Measurements from ENCODE around the gene SPDEF.

SPDEF gene

DNA sequence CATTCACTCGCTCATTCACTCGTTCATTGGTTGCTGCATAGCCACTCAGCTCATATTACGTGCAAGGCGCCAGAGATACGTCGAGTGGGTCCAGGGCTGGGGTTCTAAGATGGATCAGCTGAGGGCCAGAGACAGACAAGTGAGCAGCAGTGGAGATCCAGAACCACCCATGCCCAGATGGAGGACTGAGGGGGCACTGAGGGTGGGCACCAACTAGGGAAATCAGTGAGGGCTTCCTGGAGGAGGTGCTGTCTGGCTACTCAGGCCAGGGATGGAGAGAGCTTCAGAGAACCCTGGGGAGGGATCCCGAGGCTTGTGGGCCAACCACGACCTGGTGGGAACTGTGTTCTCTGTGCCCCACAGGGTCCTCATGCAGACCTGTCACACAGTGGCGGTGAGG lies 364 bp upstream of the SPDEF start:
- no peak for DNase-seq (ENCODE audit: low read depth, low spot score)
- ChIA-PET POLR2A (no interaction called here), CTCF (interaction anchor here (0.8 to 1.9 kb wide), 2 partner anchors 30 to 53 kb away, joined by 3 to 4 read pairs; no protein-coding TSS in a partner anchor)
- no peak overlapping the region for H3K4me3 ChIP-seq (ENCODE audit: low read depth, low read length)
- TF ChIP-seq, protein P1, sequence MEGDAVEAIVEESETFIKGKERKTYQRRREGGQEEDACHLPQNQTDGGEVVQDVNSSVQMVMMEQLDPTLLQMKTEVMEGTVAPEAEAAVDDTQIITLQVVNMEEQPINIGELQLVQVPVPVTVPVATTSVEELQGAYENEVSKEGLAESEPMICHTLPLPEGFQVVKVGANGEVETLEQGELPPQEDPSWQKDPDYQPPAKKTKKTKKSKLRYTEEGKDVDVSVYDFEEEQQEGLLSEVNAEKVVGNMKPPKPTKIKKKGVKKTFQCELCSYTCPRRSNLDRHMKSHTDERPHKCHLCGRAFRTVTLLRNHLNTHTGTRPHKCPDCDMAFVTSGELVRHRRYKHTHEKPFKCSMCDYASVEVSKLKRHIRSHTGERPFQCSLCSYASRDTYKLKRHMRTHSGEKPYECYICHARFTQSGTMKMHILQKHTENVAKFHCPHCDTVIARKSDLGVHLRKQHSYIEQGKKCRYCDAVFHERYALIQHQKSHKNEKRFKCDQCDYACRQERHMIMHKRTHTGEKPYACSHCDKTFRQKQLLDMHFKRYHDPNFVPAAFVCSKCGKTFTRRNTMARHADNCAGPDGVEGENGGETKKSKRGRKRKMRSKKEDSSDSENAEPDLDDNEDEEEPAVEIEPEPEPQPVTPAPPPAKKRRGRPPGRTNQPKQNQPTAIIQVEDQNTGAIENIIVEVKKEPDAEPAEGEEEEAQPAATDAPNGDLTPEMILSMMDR (IDR thresholded peaks at IDR 0.05; ENCODE audit: insufficient read depth, low read length, missing control alignments) = no peak

DNA sequence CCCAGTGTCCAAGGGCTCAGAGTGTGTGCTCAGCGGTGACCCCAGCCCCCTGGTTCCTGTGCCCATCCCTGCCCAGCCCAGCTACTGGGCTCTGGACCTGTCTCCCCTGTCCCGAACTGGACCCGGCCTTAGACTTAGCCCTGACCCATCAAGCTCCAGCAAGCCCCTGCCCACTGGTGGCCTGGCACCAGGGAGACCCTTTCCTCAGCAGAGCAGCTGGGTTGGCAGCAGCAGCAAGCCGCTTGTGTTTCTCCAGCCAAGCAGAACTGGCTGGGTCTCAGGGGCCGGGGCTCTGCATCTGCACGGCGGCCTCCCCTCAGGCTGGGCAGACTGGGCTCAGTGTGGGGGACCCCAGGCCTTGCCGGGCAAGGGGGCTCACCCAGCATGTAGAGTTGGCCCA lies 801 bp downstream of the SPDEF start:
- TF ChIP-seq, protein P1 (IDR thresholded peaks at IDR 0.05; ENCODE audit: insufficient read depth, low read length, missing control alignments) = no peak
- DNase-seq (ENCODE audit: low read depth, low spot score) = no peak
- H3K4me3 ChIP-seq (ENCODE audit: low read depth, low read length) = no peak overlapping the region
- POLR2A ChIA-PET = no interaction called here
- CTCF ChIA-PET = interaction anchor here (0.6 to 1.9 kb wide), 4 partner anchors 8 to 354 kb away, joined by 3 to 4 read pairs (median 3); no protein-coding TSS in a partner anchor

DNA sequence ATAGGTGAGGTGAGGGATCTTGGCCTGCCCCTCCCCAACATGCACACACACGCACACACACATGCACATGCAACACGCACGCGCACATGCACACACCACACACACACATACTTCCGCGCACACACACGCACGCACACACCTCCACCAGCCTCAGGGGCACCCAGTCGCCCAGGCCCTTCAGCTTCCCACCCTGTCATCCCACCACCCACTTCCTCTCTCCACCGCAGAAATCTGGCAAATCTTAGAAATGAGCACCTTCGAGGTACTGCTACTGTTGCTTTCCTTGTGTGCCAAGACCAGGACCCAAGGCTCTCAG lies 1.2 kb downstream of the SPDEF start:
- TF ChIP-seq, protein P1 (IDR thresholded peaks at IDR 0.05; ENCODE audit: insufficient read depth, low read length, missing control alignments) = no peak

DNA sequence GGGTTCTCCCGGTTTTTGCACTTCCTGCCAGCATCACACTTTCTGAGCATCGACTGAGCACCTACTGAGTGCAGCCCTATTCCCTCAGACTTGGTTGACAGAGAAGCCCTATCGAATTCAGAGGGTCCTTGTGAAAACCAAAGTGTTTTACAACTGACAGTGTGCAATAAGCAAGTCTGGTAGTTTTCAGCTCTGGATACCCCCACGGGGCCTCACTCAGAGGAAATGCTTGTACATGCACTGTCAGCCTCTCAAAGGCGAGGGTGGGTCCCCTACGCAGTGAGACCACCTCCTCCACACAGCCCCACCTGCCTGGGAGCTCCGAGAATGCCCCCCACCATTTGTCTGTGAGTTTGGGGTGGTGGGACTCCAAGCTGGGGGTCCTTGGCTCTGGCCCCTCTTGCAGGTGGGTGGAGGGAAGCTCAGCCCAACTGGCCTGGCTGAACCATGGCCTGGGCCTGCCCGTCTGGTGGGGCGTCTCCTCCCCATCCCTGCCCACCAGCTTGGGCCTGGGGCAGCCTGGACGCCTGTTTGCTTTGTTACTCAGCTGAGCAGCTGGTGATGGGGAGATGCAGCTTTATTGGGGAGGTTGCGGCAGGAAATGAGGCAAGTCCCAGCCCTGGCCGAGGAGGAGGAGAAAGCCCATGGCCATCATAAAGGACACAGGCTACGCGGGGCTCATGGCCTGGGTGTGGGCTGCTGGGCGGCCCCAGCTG lies 1.7 kb downstream of the SPDEF start:
- POLR2A ChIA-PET = interaction anchor here (0.6 kb wide), 1 partner anchor 314 kb away, joined by 3 read pairs; no protein-coding TSS in a partner anchor
- no peak overlapping the region for H3K4me3 ChIP-seq (ENCODE audit: low read depth, low read length)
- TF ChIP-seq, protein P1 (IDR thresholded peaks at IDR 0.05; ENCODE audit: insufficient read depth, low read length, missing control alignments) = no peak
- CTCF ChIA-PET = interaction anchor here (0.6 to 1.9 kb wide), 4 partner anchors 9 to 353 kb away, joined by 3 to 4 read pairs (median 3); no protein-coding TSS in a partner anchor
- DNase-seq (ENCODE audit: low read depth, low spot score) = no peak

More for the DNA sequence above, 1.2 kb downstream of the SPDEF start:
- POLR2A ChIA-PET = no interaction called here
- H3K4me3 ChIP-seq (ENCODE audit: low read depth, low read length) = no peak overlapping the region
- no peak for DNase-seq (ENCODE audit: low read depth, low spot score)
- CTCF ChIA-PET = interaction anchor here (0.6 to 1.9 kb wide), 4 partner anchors 9 to 354 kb away, joined by 3 to 4 read pairs (median 3); no protein-coding TSS in a partner anchor

DNA sequence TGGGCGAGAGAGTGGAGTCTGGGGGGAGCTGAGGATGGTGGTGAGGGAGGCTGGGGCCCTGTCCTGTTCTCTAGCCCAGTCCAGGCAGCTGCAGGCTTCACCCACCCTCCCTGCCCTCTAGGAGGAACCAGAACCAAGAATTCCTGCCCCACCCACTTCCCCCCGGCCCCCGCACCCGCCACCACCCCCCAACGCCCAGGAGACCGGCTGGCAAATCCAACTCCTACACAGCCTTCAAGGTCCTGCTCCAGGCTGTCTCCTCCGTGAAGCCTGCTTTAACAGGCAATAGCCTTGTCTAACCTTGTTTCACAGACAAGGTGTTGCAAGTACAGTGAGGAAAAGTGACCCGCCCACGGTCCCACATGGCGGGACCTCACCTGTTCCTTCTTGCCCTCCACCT lies 2.4 kb downstream of the SPDEF start:
- ChIA-PET POLR2A (no interaction called here), CTCF (no interaction called here)
- H3K4me3 ChIP-seq (ENCODE audit: low read depth, low read length) = no peak overlapping the region
- DNase-seq (ENCODE audit: low read depth, low spot score) = no peak
- TF ChIP-seq, protein P1 (IDR thresholded peaks at IDR 0.05; ENCODE audit: insufficient read depth, low read length, missing control alignments) = no peak

DNA sequence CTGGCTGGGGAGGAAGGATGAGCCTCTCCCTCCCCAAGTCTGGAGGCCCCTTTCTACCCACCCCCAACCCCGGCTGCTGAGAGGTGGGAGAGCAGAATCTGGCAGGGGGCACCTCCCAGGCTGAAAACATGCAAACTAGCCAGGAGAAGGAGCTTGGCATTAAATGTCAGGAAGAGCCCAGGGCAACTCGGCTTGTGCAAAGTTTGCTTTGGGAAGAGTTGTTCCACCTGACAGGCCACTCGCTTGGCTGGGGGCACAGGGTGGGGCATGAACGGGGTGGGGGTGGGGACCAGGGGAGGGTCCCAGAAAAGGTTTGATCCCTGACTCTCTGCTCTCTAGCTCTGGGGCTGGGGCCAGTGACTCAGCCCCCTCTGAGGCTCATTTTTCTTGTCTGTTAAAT lies 3.0 kb downstream of the SPDEF start:
- CTCF ChIA-PET = no interaction called here
- POLR2A ChIA-PET = no interaction called here
- no peak for DNase-seq (ENCODE audit: low read depth, low spot score)
- no peak overlapping the region for H3K4me3 ChIP-seq (ENCODE audit: low read depth, low read length)
- TF ChIP-seq, protein P1 (IDR thresholded peaks at IDR 0.05; ENCODE audit: insufficient read depth, low read length, missing control alignments) = no peak

Data from AG04449 (cell line).